K562 (cell line): ENCODE measurements around the gene C14orf180. TPM values are rescaled to one million over a fixed set of nuclear protein-coding genes. Genes with fewer than 3 reads are reported as not detected.

Experiments used
- BCL6 ChIP-seq: fragments of 250-450 bp; sonication (Bioruptor Pico); IDR thresholded peaks from 2 replicates; pipeline ENCODE4 v1.4.0; 2020
- BDP1 ChIP-seq: IDR thresholded peaks from 3 replicates; pipeline ENCODE4 v1.6.1; 2011; ENCODE audit not compliant: insufficient read length, insufficient read depth
- IFI16 ChIP-seq: fragments of 250-450 bp; sonication (Bioruptor Pico); IDR thresholded peaks from 2 replicates; pipeline ENCODE4 v2.1.2; 2022; ENCODE audit warnings: mild to moderate bottlenecking, inconsistent platforms
- MTA3 ChIP-seq: fragments of 450-650 bp; formaldehyde crosslinking; IDR thresholded peaks from 2 replicates; pipeline ENCODE4 v1.6.1; 2017; ENCODE audit warnings: mild to moderate bottlenecking, borderline replicate concordance
- NRF1 ChIP-seq, 2 experiments: fragments of 450-650 bp; IDR thresholded peaks in 1 of 2; conservative IDR thresholded peaks in 1 of 2; 2 replicates each; pipeline ENCODE4 v1.6.1; 2014; ENCODE audit warnings: mild to moderate bottlenecking in 2 of 2
- RNF219 ChIP-seq: fragments of 250-450 bp; sonication (Bioruptor Pico); IDR thresholded peaks from 2 replicates; pipeline ENCODE4 v1.5.0; 2022; ENCODE audit warnings: mild to moderate bottlenecking
- ZC3H8 ChIP-seq: fragments of 450-650 bp; IDR thresholded peaks from 2 replicates; pipeline ENCODE4 v1.6.1; 2017
- ZKSCAN8 ChIP-seq: fragments of 200-800 bp; sonication (Bioruptor generic); IDR thresholded peaks from 2 replicates; pipeline ENCODE4 v1.6.1; 2016; ENCODE audit warnings: missing genetic modification characterization, missing compliant biosample characterization
- ZNF146 ChIP-seq: IDR thresholded peaks from one replicate; pipeline ENCODE4 v1.6.1; 2018; ENCODE audit warnings: missing compliant biosample characterization; ENCODE audit not compliant: unreplicated experiment
- ZNF23 ChIP-seq: fragments of 250-450 bp; sonication (Bioruptor Pico); IDR thresholded peaks from 2 replicates; pipeline ENCODE4 v1.4.0; 2020; ENCODE audit warnings: mild to moderate bottlenecking
- ZNF511 ChIP-seq: sonication (generic); formaldehyde crosslinking; IDR thresholded peaks from 2 replicates; pipeline ENCODE4 v1.8.0; 2022; ENCODE audit warnings: mild to moderate bottlenecking, missing genetic modification reagents
- ZNF583 ChIP-seq: fragments of 250-450 bp; sonication (Bioruptor Pico); IDR thresholded peaks from 2 replicates; pipeline ENCODE4 v1.4.0; 2020
- polyA plus RNA-seq, 8 experiments: library from polyadenylated mRNA; depleted of rRNA in 4 of 8; stranded (reverse) in 5 of 8; unstranded in 3 of 8; fragments of >200 nt; fragmentation: Nextera tagmentation in 2 of 8; fragmentation: Illumina TruSeq in 1 of 8; extraction: Ambion mirVana in 2 of 8; extraction: Trizol in 1 of 8; gene quantifications; 2 replicates each; pipeline versions ENCODE4 v1.2.1 to v1.2.3, GENCODE V29; 2011 to 2014; ENCODE audit warnings: inconsistent platforms in 1 of 8, missing spikeins in 1 of 8
- total RNA-seq, 7 experiments: library from RNA; depleted of rRNA in 6 of 7; stranded (reverse); fragments of >200 nt in 6 of 7; fragmentation: Illumina TruSeq in 2 of 7; extraction: Trizol in 2 of 7; gene quantifications; 2 replicates each; pipeline versions ENCODE4 v1.2.1 to v1.2.3, GENCODE V29; 2011 to 2021; ENCODE audit warnings: low replicate concordance in 1 of 7
- TF ChIP-seq, protein P1 (sequence below): fragments of 250-450 bp; sonication (Bioruptor Pico); IDR thresholded peaks from 2 replicates; pipeline ENCODE4 v1.5.0; 2021
- TF ChIP-seq, protein P2 (sequence below), 2 experiments: IDR thresholded peaks; 2 replicates each; pipeline ENCODE4 v1.6.1; 2011; ENCODE audit warnings: borderline replicate concordance in 1 of 2, control low read depth in 1 of 2, low read depth in 1 of 2, low read length in 1 of 2, mild to moderate bottlenecking in 1 of 2, mixed read lengths in 1 of 2, moderate library complexity in 1 of 2; ENCODE audit not compliant: insufficient read depth in 1 of 2, insufficient read length in 1 of 2, poor library complexity in 1 of 2, severe bottlenecking in 1 of 2; ENCODE audit errors: extremely low read depth in 1 of 2
- TF ChIP-seq, protein P3 (sequence below): fragments of 450-650 bp; IDR thresholded peaks from 2 replicates; pipeline ENCODE4 v1.6.1; 2017; ENCODE audit warnings: antibody characterized with exemption, mild to moderate bottlenecking
- TF ChIP-seq, protein P4 (sequence below): fragments of 450-650 bp; IDR thresholded peaks from 2 replicates; pipeline ENCODE4 v1.6.1; 2016; ENCODE audit warnings: antibody characterized with exemption

The C14orf180 gene
- total and polyA plus RNA-seq, 9 of the 15 experiments (the other 6 are each of a cell fraction or from before 2014, with no cell fraction given): not detected

GRCh38 chr14:104604458-104605449 lies 25.2 kb downstream of the C14orf180 start, which contains the start of gene TMEM179 (continued):
- TF ChIP-seq, protein P1, sequence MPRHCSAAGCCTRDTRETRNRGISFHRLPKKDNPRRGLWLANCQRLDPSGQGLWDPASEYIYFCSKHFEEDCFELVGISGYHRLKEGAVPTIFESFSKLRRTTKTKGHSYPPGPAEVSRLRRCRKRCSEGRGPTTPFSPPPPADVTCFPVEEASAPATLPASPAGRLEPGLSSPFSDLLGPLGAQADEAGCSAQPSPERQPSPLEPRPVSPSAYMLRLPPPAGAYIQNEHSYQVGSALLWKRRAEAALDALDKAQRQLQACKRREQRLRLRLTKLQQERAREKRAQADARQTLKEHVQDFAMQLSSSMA (CRISPR knock-in tag): no peak
- TF ChIP-seq BDP1: no peak
- TF ChIP-seq ZNF511: peak; percentile 91
- TF ChIP-seq NRF1 (conservative IDR thresholded peaks at IDR 0.05 in 1 of 2, IDR thresholded peaks at IDR 0.05 in 1 of 2): peak; percentile 79 to 87
- no peak for TF ChIP-seq BCL6 (CRISPR knock-in tag)
- TF ChIP-seq ZNF583: no peak
- TF ChIP-seq ZC3H8: no peak
- TF ChIP-seq ZNF146 (CRISPR knock-in tag): no peak
- no peak for TF ChIP-seq ZNF23 (CRISPR knock-in tag)
- TF ChIP-seq RNF219 (CRISPR knock-in tag): no peak
- TF ChIP-seq, protein P2, sequence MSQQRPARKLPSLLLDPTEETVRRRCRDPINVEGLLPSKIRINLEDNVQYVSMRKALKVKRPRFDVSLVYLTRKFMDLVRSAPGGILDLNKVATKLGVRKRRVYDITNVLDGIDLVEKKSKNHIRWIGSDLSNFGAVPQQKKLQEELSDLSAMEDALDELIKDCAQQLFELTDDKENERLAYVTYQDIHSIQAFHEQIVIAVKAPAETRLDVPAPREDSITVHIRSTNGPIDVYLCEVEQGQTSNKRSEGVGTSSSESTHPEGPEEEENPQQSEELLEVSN (IDR thresholded peaks at IDR 0.05; ENCODE audit: borderline replicate concordance in 1 of 2, extremely low read depth in 1 of 2, insufficient read depth in 1 of 2, insufficient read length in 1 of 2, low read depth in 1 of 2, low read length in 1 of 2, poor library complexity in 1 of 2, severe bottlenecking in 1 of 2): peak; percentile 62 to 94
- TF ChIP-seq, protein P3, sequence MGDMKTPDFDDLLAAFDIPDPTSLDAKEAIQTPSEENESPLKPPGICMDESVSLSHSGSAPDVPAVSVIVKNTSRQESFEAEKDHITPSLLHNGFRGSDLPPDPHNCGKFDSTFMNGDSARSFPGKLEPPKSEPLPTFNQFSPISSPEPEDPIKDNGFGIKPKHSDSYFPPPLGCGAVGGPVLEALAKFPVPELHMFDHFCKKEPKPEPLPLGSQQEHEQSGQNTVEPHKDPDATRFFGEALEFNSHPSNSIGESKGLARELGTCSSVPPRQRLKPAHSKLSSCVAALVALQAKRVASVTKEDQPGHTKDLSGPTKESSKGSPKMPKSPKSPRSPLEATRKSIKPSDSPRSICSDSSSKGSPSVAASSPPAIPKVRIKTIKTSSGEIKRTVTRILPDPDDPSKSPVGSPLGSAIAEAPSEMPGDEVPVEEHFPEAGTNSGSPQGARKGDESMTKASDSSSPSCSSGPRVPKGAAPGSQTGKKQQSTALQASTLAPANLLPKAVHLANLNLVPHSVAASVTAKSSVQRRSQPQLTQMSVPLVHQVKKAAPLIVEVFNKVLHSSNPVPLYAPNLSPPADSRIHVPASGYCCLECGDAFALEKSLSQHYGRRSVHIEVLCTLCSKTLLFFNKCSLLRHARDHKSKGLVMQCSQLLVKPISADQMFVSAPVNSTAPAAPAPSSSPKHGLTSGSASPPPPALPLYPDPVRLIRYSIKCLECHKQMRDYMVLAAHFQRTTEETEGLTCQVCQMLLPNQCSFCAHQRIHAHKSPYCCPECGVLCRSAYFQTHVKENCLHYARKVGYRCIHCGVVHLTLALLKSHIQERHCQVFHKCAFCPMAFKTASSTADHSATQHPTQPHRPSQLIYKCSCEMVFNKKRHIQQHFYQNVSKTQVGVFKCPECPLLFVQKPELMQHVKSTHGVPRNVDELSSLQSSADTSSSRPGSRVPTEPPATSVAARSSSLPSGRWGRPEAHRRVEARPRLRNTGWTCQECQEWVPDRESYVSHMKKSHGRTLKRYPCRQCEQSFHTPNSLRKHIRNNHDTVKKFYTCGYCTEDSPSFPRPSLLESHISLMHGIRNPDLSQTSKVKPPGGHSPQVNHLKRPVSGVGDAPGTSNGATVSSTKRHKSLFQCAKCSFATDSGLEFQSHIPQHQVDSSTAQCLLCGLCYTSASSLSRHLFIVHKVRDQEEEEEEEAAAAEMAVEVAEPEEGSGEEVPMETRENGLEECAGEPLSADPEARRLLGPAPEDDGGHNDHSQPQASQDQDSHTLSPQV: no peak
- no peak for TF ChIP-seq MTA3
- TF ChIP-seq IFI16 (CRISPR knock-in tag): no peak
- TF ChIP-seq ZKSCAN8 (CRISPR knock-in tag): no peak
- TF ChIP-seq, protein P4, sequence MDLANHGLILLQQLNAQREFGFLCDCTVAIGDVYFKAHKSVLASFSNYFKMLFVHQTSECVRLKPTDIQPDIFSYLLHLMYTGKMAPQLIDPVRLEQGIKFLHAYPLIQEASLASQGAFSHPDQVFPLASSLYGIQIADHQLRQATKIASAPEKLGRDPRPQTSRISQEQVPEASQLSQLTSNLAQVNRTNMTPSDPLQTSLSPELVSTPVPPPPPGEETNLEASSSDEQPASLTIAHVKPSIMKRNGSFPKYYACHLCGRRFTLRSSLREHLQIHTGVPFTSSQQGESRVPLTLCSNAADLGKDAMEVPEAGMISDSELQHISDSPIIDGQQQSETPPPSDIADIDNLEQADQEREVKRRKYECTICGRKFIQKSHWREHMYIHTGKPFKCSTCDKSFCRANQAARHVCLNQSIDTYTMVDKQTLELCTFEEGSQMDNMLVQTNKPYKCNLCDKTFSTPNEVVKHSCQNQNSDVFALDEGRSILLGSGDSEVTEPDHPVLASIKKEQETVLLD: no peak
